ENCODE data around the gene NUDT4.
"Not testable (repeated sequence)": the region's sequence is repeated elsewhere in the genome, so short reads cannot be mapped to it uniquely, and the experiment has no call there.

The NUDT4 gene

DNA sequence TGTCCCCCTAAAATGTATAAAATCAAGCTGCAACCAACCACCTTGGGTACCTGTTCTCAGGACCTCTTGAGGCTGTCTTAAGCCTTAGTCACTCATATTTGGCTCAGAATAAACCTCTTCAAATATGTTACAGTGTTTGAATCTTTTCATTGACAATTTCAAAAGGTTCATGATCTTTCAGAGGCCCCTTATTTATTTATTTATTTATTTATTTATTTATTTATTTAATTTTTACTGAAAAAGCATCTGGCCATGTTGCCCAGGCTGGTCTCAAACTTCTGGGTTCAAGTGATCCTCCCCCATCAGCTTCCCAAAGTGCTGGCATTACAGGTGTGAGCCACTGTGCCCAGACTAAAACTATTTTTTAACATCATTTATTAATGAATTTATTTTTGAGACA lies 8.2 kb upstream of the NUDT4 start:
- DNase-seq = no peak

DNA sequence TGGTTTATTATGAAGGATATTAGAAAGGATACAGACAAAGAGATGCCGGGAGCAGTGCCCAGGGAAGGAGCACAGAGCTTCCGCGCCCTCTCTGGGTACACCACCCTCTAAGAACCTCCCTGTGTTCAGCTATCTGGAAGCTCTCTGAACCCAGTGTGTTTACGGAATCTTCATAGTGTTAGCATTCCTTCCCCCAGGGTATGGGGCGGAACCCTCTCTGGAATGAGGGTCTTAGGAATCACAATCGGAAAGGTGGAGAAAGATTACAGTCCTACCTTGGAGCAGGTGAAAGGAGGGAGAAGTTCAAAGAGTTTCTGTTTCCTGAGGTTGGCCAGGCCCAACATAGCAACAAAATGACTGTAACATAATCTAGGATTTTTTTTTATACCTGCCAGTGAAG lies 6.8 kb upstream of the NUDT4 start:
- DNase-seq = no peak

DNA sequence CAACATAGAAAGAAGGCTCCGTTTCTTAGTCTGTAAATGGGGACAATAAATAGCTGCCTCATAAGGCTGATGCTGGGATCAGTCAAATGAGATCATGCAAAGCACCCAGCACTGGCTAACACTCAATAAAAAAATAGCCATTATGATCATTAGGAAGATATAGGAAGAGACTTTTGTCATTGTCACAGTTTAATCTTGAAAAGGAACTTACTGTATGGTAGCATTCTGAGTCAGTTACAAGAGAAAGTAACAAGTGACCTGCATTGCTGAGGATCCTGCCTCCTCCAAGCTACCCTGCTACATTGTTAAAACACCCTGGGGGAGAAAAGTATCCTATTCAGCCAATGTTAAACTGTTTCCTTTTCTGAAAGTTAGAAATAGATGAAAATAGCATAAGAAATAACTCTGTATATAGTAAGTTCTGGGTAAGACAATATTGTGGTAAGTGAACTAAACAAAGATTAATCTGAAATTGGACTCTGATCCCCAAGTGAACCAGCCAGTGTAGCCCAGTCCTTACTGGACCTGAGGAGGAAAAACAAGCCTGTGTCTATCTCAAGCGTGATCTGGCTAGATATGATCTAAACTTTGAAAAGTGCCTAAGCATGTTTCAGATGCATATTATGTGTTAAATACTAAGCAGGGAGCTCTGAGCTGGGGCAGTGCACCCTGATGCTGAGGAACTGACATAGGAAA lies 3.6 kb upstream of the NUDT4 start:
- no peak for DNase-seq

DNA sequence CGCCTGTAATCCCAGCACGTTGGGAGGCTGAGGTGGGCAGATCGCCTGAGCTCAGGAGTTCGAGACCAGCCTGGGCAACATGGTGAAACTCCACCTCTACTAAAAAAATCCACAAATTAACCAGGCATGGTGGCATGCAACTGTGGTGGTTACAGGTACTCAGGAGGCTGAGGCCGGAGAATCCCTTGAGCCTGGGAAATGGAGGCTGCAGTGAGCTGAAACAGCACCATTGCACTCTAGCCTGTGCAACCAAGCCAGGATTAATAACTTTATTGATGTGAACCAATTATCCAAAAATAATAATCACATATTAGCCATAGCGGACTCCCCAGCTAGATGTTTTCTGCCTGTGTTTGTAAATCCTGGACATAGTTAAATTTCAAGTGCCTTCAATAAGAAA lies 1.8 kb upstream of the NUDT4 start:
- DNase-seq = no peak

DNA sequence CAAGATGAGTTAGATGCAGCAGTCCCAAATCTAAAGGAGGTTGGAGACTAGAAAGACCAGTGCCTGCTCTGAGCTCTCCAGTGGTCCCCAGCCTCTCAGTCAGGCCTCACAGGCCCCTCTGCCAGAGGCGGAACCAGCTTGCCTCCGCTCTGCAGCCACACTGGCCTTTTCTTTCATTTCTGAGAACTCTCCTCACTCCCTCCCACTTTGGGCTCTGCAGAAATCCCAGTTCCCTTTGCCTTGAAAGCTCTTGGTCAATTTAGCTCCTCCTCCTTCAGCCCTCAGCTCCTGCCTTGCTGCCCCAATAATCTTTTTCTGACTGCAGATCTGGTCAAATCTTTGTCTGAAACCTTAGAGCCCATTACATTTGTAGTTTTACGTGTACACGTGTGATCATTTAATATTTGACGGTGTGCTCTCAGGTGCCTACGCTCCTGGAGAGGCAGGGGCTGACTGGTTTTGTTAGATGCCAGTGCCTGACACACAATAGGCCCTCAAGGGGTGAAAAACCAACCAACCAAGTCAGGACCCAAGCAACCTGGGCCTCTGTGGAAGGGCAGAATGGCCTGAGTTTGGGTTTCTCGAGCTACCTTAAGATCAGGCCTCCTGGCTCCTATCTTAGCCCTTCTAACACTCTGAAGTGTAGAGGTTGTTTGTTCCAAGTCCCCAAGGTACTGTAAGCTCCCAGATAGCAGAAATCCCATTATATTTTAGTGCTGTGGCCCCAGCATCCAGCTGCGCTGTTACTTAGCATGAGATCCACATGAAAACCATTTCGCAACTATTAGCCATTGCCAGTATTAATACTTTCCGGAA lies 1.1 kb upstream of the NUDT4 start:
- DNase-seq = peak; percentile 9

DNA sequence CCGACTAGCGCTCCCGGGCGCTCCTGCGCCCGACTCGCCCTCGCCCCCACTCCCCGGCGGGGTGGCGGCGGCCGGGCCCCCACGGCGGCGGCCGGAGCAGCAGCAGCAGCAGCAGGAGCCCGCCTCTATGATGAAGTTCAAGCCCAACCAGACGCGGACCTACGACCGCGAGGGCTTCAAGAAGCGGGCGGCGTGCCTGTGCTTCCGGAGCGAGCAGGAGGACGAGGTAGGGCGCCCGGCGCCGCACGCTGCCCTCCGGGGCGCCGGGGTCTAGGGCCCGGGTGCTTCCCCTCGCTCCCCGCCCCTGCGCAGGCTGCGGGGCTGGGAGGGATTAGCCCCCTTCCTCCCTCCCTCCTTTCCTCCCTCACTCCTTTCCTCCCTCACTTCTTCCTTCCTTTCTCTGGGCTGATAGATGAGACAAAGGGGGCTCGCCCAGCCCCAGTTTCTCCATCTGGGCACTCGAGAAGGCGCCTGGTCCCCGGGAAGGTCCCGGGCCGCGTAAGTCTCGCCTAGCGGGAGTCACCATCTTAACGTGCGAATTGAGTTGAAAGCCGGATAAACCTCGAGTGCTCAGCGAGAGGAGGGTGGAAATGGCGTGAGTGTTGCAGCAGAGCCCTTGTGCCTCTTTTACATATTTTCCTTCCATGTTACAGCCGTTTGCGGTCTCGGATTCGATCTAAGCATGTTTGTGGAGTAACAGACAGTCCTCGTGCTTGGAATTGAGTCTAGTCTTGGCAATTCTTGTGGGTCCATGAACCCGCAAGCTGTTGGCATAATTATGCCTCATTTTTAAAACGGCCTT lies 672 bp downstream of the NUDT4 start:
- peak; percentile 84 for DNase-seq

DNA sequence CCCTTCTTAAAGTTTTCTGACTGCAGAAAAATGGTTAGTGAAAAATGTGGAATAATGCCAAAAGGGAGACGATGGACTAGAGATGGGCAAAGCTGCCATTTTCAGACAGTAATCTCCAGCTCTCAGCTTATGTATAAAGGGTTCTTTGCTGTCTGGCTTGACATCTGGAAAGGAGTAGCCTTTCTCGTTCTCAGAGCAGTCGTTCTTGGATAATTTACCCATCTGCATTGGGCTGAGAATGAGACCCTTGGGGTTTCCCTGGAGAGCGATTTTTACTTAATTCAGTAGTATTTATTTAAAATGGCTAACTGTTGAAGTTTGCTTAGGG lies 1.2 kb downstream of the NUDT4 start:
- peak; percentile 83 for DNase-seq

DNA sequence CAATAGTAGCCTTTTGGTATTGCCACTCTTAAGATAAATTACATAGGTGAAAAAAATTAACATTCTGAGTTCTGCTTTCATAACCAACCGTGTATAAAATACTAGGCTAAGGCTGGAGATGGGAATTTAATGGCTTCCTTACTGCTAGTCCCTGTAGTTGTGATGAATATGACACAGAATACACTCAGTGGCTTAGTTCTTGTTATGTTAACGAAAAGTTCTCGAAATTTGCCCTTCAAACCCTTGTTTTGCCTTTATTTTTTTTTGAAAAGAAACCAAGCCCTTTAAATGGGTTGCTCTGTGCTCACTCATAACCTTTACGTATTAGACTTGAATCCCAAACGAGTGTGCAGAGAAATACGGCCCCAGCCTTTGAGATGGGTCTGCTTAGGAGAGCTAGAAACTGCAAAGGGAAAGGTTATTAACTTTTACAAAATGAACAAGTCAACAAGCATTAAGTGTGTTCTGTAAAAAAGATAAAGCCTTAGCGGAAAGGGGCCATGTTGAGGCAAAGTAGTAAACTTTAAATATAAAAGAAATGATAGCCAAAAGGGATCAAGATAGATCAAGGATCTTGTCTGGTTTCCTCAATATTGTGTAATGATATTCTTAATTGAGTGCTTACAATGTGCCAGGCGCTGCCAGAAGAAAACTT lies 1.7 kb downstream of the NUDT4 start:
- peak; percentile 65 for DNase-seq

DNA sequence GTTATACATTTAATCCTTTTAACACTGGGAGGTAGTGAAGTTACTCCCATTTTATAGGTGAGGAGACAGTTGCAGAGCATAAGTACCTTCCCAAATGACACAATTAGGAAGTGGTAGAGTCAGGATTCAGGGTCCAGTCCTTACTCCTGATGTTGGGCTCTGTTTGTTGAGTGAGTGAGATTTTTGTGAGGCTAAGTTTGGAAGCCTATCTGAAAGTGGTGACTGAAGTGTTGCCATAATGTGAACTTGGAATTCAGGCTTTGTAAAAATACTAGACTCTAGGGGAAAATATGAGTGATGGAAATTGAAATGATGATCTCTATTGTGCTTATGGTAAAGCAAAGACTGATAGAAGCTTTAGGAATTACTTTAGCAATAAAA lies 2.2 kb downstream of the NUDT4 start:
- DNase-seq = peak; percentile 35

DNA sequence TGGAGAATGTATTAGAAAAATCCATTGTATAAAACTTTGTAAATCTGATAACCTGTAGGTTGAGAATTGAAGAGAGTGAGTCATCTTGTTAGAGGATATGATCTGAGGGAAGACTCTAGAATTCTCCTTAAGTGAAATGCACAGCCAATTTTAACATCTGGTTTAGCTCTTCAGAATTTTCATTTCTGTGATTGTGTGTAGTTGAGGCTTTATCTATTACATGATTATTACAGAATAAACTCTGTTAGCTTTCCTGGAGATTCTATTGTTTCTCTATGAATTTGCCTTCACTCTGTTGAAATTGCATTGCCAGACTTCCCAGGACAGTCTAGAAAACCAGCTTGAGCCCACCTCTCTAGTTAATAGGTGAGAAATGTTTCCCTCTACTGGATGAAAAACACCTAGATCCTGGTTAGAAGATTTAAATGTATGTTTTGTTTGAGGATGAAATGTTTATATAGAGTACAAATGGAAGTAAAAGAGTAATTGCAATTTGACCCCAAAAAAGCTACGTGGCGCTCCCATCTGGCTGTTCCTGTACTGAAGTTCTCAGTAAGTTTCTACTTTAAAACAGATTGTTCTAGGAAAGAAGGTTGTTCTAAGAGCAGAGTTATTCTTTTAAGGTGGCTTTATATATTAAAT lies 2.9 kb downstream of the NUDT4 start:
- peak; percentile 69 for DNase-seq

DNA sequence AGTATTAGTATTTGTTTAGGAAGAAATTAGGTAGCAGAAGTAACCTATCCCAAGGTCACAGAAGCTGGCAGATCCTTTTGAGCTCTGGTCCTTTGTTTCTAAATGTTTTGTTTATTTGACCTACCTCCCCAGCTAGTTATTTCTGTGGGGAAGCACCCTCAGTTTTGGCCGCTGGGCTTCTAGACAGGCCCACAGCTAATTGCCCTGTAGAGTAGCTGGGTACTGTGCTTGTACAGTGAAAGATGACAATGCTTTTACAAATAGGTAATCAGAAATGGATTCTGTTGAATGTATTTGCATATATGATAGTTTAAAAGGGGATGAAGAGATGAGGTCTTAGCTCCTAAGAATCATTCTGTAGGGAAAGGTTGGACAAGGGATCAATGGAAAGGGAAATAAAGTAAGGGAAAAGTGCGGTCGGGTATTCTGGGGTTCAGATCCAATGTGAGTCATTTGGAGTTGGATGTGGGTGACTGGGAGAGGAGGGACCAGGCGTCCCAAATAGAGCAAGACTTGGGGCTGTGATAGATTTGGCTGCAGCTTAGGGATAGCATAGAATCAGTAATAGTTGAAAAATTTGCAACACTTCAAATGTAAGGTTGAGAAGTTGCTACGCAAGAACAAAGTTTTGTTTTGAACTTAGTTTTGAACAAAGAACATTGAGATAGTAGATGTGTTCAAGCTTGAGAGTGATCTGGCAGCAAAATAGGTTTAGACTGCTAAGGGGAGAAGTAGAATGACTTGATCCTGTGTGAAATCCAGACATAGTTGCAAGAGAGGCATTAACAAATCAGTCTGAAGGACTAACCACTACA lies 3.6 kb downstream of the NUDT4 start:
- peak; percentile 78 for DNase-seq

DNA sequence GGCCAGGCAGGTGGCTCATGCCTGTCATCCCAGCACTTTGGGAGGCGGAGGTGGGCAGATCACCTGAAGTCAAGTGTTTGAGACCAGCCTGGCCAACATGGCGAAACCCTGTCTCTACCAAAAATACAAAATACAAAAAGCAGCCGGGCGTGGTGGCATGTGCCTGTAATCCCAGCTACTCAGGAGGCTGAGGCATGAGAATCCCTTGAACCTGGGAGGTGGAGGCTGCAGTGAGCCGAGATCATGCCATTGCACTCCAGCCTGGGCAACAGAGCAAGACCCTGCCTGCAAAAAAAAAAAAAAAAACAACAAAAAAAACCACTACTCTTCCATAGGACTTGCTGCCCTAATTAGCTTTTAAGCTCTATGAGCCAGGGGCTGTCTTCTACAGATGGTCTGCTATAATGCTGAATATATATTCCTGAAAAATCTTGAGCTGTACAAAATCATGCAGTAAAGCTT lies 4.3 kb downstream of the NUDT4 start:
- DNase-seq = not testable (repeated sequence)

DNA sequence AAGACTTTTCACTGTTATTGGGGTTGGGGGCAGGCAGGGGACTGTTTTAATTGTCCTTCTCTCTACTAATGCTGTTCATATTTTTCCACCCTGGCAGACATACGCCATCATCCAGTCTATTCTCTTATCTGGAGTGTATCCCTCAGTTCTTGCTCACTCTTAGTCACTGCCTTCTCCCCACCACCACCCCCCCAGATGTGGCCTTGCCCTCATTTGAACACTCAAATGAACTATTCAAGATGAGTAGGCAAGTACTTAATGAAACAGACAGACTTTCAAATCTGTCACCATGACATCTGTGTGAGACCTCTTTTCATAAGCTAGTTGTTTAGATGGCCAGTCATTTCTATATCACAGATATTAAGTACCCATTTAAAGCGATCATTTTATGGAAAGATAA lies 10.1 kb downstream of the NUDT4 start:
- DNase-seq = no peak

DNA sequence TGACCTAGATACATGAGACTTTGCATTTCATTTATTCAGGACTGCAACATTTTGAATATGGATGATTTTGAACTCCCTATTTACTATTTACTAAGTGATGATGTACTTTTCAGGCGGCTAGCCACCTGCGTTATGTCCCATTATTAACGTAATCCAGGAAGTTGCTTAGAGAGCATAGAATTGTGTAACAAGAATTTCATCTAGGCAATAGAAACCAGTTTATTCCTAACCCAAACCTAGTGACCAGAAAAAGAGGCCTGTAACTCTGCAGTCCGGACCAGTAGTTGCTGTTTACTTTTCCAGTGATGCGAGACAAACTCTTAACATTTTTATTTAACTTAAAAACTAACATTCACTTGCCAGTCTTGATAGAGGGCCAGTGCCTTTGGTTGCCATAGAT lies 12.3 kb downstream of the NUDT4 start:
- DNase-seq = no peak

DNA sequence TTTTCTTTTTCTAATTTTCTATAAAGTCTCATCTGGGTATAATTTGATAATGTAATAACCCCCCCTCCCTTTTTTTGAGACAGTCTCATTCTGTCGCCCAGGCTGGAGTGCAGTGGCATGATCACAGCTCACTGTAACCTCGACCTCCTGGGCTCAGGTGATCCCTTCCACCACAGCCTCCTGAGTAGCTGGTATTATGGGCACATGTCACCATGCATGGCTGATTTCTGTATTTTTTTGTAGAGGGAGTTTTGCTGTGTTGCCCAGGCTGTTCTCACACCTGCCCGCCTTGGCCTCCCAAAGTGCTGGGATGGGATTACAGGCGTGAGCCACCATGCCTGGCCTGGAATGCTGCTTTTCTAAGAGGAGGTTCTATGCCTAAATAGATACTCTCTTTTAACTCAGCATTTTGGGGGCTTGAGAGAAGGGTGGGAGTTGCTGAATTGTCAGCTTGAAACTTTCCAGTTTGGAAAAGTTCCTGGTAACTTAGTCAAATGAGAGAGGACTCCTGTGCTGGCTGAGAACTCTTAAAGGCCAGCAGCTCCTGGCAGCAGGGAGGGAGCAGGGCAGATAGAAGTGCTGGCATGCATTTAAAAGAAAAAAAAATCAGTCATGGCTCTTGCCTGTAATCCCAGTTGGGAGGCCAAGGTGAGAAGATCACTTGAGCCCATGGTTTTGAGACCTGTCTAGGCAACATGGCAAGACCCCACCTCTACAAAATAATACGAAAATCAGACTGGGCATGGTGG lies 13.0 kb downstream of the NUDT4 start:
- DNase-seq = no peak

DNA sequence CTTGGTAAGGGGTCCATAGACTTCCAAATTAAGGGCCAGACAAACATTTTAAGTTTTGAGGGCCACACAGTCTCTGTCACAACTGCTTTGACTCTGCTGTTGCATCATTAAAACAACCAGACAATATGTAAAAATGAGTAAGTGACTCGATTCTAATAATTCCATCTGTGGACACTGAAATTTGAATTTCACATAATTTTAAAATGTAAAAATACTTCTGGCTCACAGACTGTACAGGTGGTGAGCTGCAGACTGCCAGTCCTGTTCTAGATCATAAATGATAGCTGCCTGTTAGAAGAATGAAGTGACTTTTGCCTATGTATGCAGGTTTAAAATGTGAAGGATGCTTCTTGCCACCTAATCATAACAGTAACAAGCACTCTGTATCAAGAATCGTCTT lies 15.7 kb downstream of the NUDT4 start:
- no peak for DNase-seq

DNA sequence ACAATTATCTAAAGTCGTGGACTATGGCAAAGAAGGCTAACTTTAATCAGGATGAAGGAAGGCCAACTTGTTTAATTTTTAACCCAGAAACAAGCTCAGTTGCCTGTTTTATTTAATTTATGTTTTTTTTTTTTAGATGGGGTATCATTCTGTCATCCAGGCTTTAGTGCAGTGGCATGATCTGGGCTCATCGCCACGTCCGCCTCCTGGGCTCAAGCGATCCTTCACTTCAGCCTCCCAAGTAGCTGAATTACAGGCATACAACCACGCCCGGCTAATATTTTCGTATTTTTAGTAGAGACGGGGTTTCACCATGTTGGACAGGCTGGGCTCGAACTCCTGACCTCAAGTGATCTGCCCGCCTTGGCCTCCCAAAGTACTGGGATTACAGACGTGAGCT lies 19.7 kb downstream of the NUDT4 start:
- no peak for DNase-seq

DNA sequence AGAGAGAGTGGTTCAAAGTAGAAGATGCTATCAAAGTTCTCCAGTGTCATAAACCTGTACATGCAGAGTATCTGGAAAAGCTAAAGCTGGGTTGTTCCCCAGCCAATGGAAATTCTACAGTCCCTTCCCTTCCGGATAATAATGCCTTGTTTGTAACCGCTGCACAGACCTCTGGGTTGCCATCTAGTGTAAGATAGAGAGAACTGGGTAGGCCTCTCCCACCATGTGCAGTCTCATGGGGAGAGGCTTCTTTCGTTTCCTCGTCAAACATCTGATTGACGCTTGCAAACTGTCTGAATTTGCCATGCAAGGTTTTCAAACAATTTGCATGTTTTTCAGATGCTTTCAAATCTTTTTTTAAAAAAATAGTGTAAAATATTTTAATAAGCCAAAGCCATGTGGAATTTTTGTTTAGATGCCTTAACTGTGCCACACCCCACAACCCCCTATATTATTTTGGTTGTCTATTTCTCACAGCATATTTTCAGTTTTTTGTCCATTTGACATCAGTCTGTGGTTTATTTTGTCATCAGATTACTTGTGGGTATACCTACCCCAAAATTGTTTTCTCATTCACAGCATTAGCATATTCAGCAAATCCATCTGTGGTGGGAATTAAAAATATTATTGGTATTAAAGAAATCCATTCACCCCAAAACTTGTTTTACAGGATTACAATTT lies 21.6 kb downstream of the NUDT4 start:
- DNase-seq = not testable (repeated sequence)

DNA sequence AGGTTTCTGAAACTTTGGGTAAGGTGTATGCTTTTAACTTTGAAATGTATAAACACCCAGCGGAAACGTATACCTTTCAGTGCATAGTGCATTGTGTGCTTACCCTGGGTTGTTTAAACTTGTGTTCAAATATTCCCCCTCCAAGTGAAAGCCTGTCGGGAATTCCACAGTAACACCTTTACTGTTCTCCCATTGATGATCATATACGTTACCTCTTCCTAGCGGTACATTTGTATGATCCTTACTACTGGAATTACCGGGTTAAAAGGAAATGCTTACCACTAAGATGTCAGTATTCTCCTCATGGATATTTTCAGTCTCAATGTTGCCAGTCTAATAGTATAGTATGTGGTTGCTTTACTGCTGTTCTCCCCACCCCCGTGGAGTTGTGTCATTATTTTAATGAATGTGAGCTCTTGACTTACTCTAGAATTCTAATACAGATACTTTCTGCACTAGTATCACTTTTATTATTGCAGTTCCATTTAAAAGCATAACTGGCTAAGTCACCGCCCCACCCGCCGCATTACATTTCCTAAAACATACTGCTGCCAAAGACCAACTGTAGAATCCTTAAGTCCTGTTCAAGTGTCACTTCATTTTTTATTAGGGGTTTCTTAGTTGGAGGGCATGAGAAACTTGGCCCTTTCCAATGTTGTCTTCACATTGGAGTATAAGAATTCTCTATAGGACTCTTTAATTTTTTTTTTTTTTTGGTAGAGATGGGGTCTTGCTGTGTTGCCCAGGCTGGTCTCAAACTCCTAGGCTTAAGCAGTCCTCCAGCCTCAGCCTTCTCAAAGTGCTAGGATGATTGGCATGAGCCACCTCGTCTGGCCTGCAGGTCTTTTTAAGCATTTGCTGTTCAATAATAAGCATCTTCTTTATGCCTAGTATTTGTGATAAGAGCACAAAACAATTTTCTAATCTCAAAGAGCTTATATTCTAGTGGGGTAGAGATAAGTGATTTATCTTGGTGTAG lies 24.9 kb downstream of the NUDT4 start:
- no peak for DNase-seq
